ENCODE measurements around the gene ITSN1. TPM values are rescaled to one million over a fixed set of nuclear protein-coding genes. Genes with fewer than 3 reads are reported as not detected.

Gene ITSN1
- total RNA-seq, 1 donor from 2014 or later, result 116 TPM

DNA sequence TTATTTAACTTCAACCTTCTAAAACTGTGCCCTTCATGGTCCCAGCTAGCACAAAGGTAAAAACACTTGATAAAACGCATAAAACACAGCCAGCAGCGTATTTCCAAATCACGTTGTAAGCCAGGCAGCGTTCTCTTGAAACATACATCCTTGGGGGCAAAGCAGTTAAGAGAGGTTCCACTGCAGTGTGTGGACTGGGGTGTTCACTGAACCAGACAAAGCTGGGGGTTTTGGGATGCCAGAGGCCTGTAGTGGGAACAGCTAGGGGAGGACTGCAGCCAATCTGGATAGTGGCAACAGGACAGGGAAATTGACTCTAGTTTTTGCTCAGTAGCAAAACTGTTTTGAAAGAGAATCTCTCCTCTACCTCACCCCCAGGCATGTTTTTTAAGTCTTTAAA, 294.8 kb downstream of the ITSN1 start:
- DNase-seq (ENCODE audit: low spot score, unreplicated experiment), result no peak
- no peak overlapping the region for H3K4me3 Mint-ChIP-seq (ENCODE audit: low read depth)
- peaks cover 1% of the 10 kb centered on the region for H3K9me3 Mint-ChIP-seq (ENCODE audit: low read depth)
- H3K36me3 Mint-ChIP-seq (ENCODE audit: insufficient read depth), result peaks cover 11% of the 10 kb centered on the region
- TF ChIP-seq, protein P1, sequence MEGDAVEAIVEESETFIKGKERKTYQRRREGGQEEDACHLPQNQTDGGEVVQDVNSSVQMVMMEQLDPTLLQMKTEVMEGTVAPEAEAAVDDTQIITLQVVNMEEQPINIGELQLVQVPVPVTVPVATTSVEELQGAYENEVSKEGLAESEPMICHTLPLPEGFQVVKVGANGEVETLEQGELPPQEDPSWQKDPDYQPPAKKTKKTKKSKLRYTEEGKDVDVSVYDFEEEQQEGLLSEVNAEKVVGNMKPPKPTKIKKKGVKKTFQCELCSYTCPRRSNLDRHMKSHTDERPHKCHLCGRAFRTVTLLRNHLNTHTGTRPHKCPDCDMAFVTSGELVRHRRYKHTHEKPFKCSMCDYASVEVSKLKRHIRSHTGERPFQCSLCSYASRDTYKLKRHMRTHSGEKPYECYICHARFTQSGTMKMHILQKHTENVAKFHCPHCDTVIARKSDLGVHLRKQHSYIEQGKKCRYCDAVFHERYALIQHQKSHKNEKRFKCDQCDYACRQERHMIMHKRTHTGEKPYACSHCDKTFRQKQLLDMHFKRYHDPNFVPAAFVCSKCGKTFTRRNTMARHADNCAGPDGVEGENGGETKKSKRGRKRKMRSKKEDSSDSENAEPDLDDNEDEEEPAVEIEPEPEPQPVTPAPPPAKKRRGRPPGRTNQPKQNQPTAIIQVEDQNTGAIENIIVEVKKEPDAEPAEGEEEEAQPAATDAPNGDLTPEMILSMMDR (IDR thresholded peaks at IDR 0.05; ENCODE audit: unreplicated experiment), result no peak
- H3K27me3 Mint-ChIP-seq, result no peaks in the 10 kb centered on the region
- H3K4me1 Mint-ChIP-seq (ENCODE audit: low read depth), result peaks cover 2% of the 10 kb centered on the region
- H3K27ac Mint-ChIP-seq, result peak overlapping the region; percentile 18

- Mint-ChIP-seq H3K27ac (no peak overlapping the region), H3K27me3 (no peaks in the 10 kb centered on the region), H3K9me3 (ENCODE audit: low read depth) (no peaks in the 10 kb centered on the region), H3K4me3 (ENCODE audit: low read depth) (no peak overlapping the region), H3K36me3 (ENCODE audit: insufficient read depth) (peaks cover 8% of the 10 kb centered on the region), H3K4me1 (ENCODE audit: low read depth) (no peaks in the 10 kb centered on the region)
- TF ChIP-seq, protein P1 (IDR thresholded peaks at IDR 0.05; ENCODE audit: unreplicated experiment), result no peak
- no peak for DNase-seq (ENCODE audit: low spot score, unreplicated experiment)
Observed at GRCh38 chr21:33937931-33938339, 295.6 kb downstream of the ITSN1 start.

GRCh38 chr21:33938381-33938780, 296.1 kb downstream of the ITSN1 start:
- Mint-ChIP-seq H3K4me3 (ENCODE audit: low read depth) (no peak overlapping the region), H3K27me3 (no peaks in the 10 kb centered on the region), H3K9me3 (ENCODE audit: low read depth) (no peaks in the 10 kb centered on the region), H3K36me3 (ENCODE audit: insufficient read depth) (peaks cover 10% of the 10 kb centered on the region), H3K27ac (no peak overlapping the region), H3K4me1 (ENCODE audit: low read depth) (no peaks in the 10 kb centered on the region)
- TF ChIP-seq, protein P1 (IDR thresholded peaks at IDR 0.05; ENCODE audit: unreplicated experiment), result no peak
- no peak for DNase-seq (ENCODE audit: low spot score, unreplicated experiment)

DNA sequence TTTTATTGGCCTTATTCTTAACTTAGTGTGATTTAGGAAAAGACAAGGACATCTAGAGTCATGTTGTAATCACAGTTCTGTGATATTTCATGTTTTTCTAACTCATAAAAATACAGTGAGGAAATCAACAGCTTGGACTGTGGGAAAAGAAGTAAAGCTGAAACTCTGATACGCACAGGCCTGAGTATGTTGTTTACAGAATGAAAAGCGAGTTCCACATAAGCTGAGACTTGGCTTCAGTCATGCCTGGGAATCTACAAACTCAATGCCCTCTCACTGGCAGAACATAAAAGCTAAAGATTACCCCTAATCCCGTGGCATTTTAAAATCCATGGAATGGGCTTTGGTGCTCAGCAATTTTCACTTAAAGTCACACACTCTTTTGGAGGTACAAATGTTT, 296.9 kb downstream of the ITSN1 start:
- H3K27me3 Mint-ChIP-seq, result no peaks in the 10 kb centered on the region
- no peak overlapping the region for H3K4me3 Mint-ChIP-seq (ENCODE audit: low read depth)
- TF ChIP-seq, protein P1 (IDR thresholded peaks at IDR 0.05; ENCODE audit: unreplicated experiment), result no peak
- H3K36me3 Mint-ChIP-seq (ENCODE audit: insufficient read depth), result peaks cover 11% of the 10 kb centered on the region
- H3K27ac Mint-ChIP-seq, result no peak overlapping the region
- peaks cover under 1% of the 10 kb centered on the region for H3K9me3 Mint-ChIP-seq (ENCODE audit: low read depth)
- no peak for DNase-seq (ENCODE audit: low spot score, unreplicated experiment)
- H3K4me1 Mint-ChIP-seq (ENCODE audit: low read depth), result no peaks in the 10 kb centered on the region

DNA sequence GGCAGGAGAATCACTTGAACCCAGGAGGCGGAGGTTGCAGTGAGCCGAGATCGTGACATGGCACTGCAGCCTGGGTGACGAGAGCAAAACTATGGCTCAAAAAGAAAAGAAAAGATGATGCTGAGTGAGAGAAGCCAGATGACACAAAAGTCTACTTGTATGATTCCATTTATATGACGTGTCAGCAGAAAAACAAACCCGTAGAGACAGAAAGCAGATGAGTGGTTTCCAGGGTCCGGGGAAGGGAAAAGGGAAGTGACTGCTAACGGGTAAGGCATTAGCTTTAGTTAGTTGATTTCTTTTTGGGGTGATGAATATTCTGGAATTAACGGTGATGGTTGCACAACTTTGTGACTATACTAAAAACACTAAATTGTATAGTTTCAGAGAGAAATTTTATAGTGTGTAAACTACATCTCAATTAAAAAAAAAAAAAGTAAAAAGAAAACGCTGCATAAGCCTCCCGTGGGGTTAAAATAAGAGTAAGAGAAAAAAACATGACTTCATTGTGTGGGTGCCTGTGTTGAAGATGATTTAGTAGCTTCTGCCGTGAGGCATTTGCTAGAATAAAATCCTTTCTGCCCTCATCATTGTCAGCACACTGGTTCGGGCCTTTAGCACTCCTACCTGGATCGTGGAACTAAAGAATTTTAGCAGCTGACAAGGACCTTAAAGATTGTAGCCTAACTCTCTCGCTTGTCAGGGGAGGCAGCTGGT, 298.0 kb downstream of the ITSN1 start:
- H3K4me1 Mint-ChIP-seq (ENCODE audit: low read depth), result no peaks in the 10 kb centered on the region
- peaks cover 9% of the 10 kb centered on the region for H3K9me3 Mint-ChIP-seq (ENCODE audit: low read depth)
- peaks cover 18% of the 10 kb centered on the region for H3K36me3 Mint-ChIP-seq (ENCODE audit: insufficient read depth)
- H3K4me3 Mint-ChIP-seq (ENCODE audit: low read depth), result no peak overlapping the region
- DNase-seq (ENCODE audit: low spot score, unreplicated experiment), result no peak
- TF ChIP-seq, protein P1 (IDR thresholded peaks at IDR 0.05; ENCODE audit: unreplicated experiment), result no peak
- no peak overlapping the region for H3K27ac Mint-ChIP-seq
- H3K27me3 Mint-ChIP-seq, result no peaks in the 10 kb centered on the region
